HG02870 (cell line): ENCODE measurements around the gene MAMSTR.

ENCODE experiments used
- ATAC-seq: cut with Tn5 transposase; IDR thresholded peaks from one replicate; pipeline ENCODE4 v1.9.1; 2021; ENCODE audit warnings: mild to moderate bottlenecking, moderate library complexity; ENCODE audit not compliant: unreplicated experiment

Gene MAMSTR

GRCh38 chr19:48668761-48669160 lies 50.8 kb downstream of the MAMSTR start:
- no peak for ATAC-seq

GRCh38 chr19:48668332-48668731 lies 51.2 kb downstream of the MAMSTR start:
- ATAC-seq: no peak

- no peak for ATAC-seq
Measured at GRCh38 chr19:48665786-48666185, 53.7 kb downstream of the MAMSTR start.

- ATAC-seq: no peak
Measured at GRCh38 chr19:48664476-48664875, 55.0 kb downstream of the MAMSTR start.

GRCh38 chr19:48663667-48664066 lies 55.9 kb downstream of the MAMSTR start:
- ATAC-seq: no peak
